Stimulated activated naive CD4-positive, alpha-beta T cell treated with Interleukin-2 at 50 U/mL for 16 hours (primary cell): ENCODE results near the gene ALOXE3.
A peak's percentile ranks its signal among the peaks of the same experiment; 100 is the strongest.

Experiments
- DNase-seq: peaks from one replicate; lab custom pipeline; 2025; lab: John Stamatoyannopoulos, UW

Gene ALOXE3

GRCh38 chr17:8117980-8118768 lies at the start of gene ALOXE3:
TSS of gene ALOXE3 (minus strand) at chr17:8118514. CDS start at chr17:8117990, 524 bp downstream.
- peak; percentile 30 for DNase-seq

GRCh38 chr17:8167526-8167925 lies 49.2 kb upstream of the ALOXE3 start:
- DNase-seq, result no peak

- DNase-seq, result no peak
Measured at GRCh38 chr17:8166731-8167130, 48.4 kb upstream of the ALOXE3 start.

GRCh38 chr17:8164815-8165131 lies 46.5 kb upstream of the ALOXE3 start:
- no peak for DNase-seq

- peak; percentile 68 for DNase-seq
Measured at GRCh38 chr17:8163978-8164814, 45.9 kb upstream of the ALOXE3 start.

GRCh38 chr17:8162997-8163977 lies 45.0 kb upstream of the ALOXE3 start:
- DNase-seq, result no peak

- peak; percentile 79 for DNase-seq
Measured at GRCh38 chr17:8162233-8162996, 44.1 kb upstream of the ALOXE3 start, which contains the start of gene VAMP2. TSS of gene VAMP2 (minus strand) at chr17:8162948. CDS start at chr17:8162879, 69 bp downstream.

GRCh38 chr17:8161289-8162232 lies 43.2 kb upstream of the ALOXE3 start:
- DNase-seq, result no peak

- no peak for DNase-seq
Measured at GRCh38 chr17:8160741-8161221, 42.5 kb upstream of the ALOXE3 start.

GRCh38 chr17:8160224-8160577 lies 41.9 kb upstream of the ALOXE3 start:
- DNase-seq, result no peak

- DNase-seq, result no peak
Measured at GRCh38 chr17:8159459-8160223, 41.3 kb upstream of the ALOXE3 start.

GRCh38 chr17:8159032-8159400 lies 40.7 kb upstream of the ALOXE3 start:
- no peak for DNase-seq

GRCh38 chr17:8158267-8159031 lies 40.1 kb upstream of the ALOXE3 start:
- DNase-seq, result peak; percentile 83

GRCh38 chr17:8156246-8156992 lies 38.1 kb upstream of the ALOXE3 start:
- DNase-seq, result peak; percentile 100

- DNase-seq, result no peak
Measured at GRCh38 chr17:8155996-8156245, 37.6 kb upstream of the ALOXE3 start.

- DNase-seq, result no peak
Measured at GRCh38 chr17:8155231-8155995, 37.1 kb upstream of the ALOXE3 start.

- no peak for DNase-seq
Measured at GRCh38 chr17:8154608-8155155, 36.4 kb upstream of the ALOXE3 start.
